Measurements from ENCODE around the gene NRGN.

The NRGN gene

DNA sequence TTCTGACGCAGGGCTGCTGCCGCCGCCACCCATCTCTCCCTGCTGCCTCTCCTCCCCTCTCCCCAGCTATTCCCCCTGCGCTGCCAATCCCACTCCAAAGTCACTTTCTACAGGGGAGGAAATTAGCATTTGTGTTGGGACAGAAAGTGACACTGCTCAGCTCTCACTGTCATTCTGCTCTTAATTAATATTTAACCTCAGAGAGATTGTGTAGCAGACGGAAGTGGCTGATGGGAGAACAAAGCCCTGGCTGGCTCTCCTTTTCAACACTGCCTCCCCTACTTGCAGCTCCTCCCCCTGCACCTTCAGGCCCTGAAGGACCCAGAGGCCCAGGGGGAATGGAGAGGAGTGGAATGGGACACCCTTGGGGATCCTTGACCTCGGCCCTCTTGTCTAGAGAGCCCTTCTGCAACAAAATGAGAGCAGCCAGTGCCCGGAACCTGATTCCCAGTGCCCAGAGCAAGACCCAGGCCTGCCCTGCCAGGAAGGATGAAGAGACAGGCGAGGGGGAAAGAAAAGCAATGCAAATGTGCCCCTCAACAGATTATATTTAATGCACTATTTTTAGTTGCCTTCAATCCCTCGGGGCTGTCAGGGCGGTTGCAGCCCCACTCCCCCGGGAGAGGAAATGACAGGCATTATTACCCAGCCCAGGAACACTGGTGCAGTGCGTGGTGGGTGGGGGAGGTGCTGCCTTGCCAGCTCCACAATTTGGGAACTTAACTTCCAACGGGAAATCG is 14.6 kb upstream of the NRGN start:
- Histone ChIP-seq H3K27ac (ENCODE audit: low read depth, low read length) (no peak overlapping the region), H3K4ac (ENCODE audit: low read depth, low read length) (no peak overlapping the region), H2BK12ac (ENCODE audit: low read length) (no peak overlapping the region), H3K9ac (ENCODE audit: low read length) (no peak overlapping the region), H4K91ac (ENCODE audit: low read depth, low read length) (no peak overlapping the region), H3K4me3 (ENCODE audit: low read depth, low read length) (no peak overlapping the region), H3K18ac (ENCODE audit: low read length) (no peak overlapping the region), H3K36me3 (ENCODE audit: control insufficient read depth in 1 of 2, insufficient read depth in 2 of 2, low read length in 2 of 2) (no peaks in the 10 kb centered on the region), H3K4me1 (ENCODE audit: control insufficient read depth in 1 of 2, insufficient read depth in 2 of 2, low read length in 2 of 2) (no peaks in the 10 kb centered on the region), H3K79me2 (ENCODE audit: control insufficient read depth, insufficient read depth, low read length, poor library complexity) (no peaks in the 10 kb centered on the region), H2AK5ac (ENCODE audit: low read length) (no peak overlapping the region), H3K9me3 (ENCODE audit: insufficient read depth, low read depth, low read length) (no peaks in the 10 kb centered on the region), H4K8ac (ENCODE audit: low read depth, low read length) (no peak overlapping the region), H4K12ac (ENCODE audit: low read depth, low read length) (no peak overlapping the region), H3K14ac (ENCODE audit: low read length) (no peak overlapping the region), H2BK120ac (ENCODE audit: insufficient read depth, low read length, poor library complexity) (no peak overlapping the region), H3K79me1 (ENCODE audit: low read length) (no peaks in the 10 kb centered on the region), H3K23ac (ENCODE audit: low read length) (no peak overlapping the region), H2BK5ac (ENCODE audit: low read depth, low read length, poor library complexity) (no peak overlapping the region), H2AFZ (ENCODE audit: insufficient read depth, low read length, poor library complexity) (no peak overlapping the region), H3K4me2 (ENCODE audit: low read length) (no peak overlapping the region), H3K27me3 (ENCODE audit: insufficient read depth, low read length) (peaks cover 8% of the 10 kb centered on the region)
- WGBS (ENCODE audit: extremely low coverage, insufficient coverage, insufficient read length), result no CpG with 5 or more reads among the region's 14 CpGs
- DNase-seq, result no peak

DNA sequence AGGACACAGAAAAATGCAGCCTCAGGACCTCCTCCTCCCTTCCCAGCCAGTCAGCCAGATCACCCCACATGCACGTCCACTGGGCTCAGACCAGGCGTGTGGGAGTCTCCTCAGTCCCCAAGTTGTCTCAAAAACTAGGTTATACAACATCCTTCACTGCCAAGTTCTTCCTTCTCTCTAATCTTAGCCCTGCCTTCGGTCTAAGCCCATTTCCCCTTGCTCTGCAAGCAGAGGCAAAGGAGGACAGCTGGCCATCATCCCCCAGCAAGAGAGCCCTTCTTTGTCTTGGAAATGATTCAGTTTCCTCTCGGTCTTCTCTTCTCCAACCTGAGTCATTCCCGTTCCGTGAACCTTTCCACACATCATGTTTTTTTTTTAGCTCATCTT is 14.0 kb upstream of the NRGN start:
- no peak overlapping the region for H2AFZ ChIP-seq (ENCODE audit: insufficient read depth, low read length, poor library complexity)
- no CpG with 5 or more reads among the region's 6 CpGs for WGBS (ENCODE audit: extremely low coverage, insufficient coverage, insufficient read length)
- H3K27ac ChIP-seq (ENCODE audit: low read depth, low read length), result no peak overlapping the region
- no peak overlapping the region for H3K14ac ChIP-seq (ENCODE audit: low read length)
- H3K79me1 ChIP-seq (ENCODE audit: low read length), result no peaks in the 10 kb centered on the region
- no peak overlapping the region for H2AK5ac ChIP-seq (ENCODE audit: low read length)
- H4K8ac ChIP-seq (ENCODE audit: low read depth, low read length), result no peak overlapping the region
- H4K12ac ChIP-seq (ENCODE audit: low read depth, low read length), result no peak overlapping the region
- no peak overlapping the region for H3K4ac ChIP-seq (ENCODE audit: low read depth, low read length)
- H2BK120ac ChIP-seq (ENCODE audit: insufficient read depth, low read length, poor library complexity), result no peak overlapping the region
- no peak overlapping the region for H3K9ac ChIP-seq (ENCODE audit: low read length)
- no peak overlapping the region for H3K4me2 ChIP-seq (ENCODE audit: low read length)
- H3K79me2 ChIP-seq (ENCODE audit: control insufficient read depth, insufficient read depth, low read length, poor library complexity), result no peaks in the 10 kb centered on the region
- no peaks in the 10 kb centered on the region for H3K9me3 ChIP-seq (ENCODE audit: insufficient read depth, low read depth, low read length)
- H3K18ac ChIP-seq (ENCODE audit: low read length), result no peak overlapping the region
- no peaks in the 10 kb centered on the region for H3K36me3 ChIP-seq (ENCODE audit: control insufficient read depth in 1 of 2, insufficient read depth in 2 of 2, low read length in 2 of 2)
- H3K4me3 ChIP-seq (ENCODE audit: low read depth, low read length), result no peak overlapping the region
- no peak overlapping the region for H2BK5ac ChIP-seq (ENCODE audit: low read depth, low read length, poor library complexity)
- H4K91ac ChIP-seq (ENCODE audit: low read depth, low read length), result no peak overlapping the region
- no peak overlapping the region for H2BK12ac ChIP-seq (ENCODE audit: low read length)
- peaks cover 8% of the 10 kb centered on the region for H3K27me3 ChIP-seq (ENCODE audit: insufficient read depth, low read length)
- no peak for DNase-seq
- no peak overlapping the region for H3K23ac ChIP-seq (ENCODE audit: low read length)
- no peaks in the 10 kb centered on the region for H3K4me1 ChIP-seq (ENCODE audit: control insufficient read depth in 1 of 2, insufficient read depth in 2 of 2, low read length in 2 of 2)

DNA sequence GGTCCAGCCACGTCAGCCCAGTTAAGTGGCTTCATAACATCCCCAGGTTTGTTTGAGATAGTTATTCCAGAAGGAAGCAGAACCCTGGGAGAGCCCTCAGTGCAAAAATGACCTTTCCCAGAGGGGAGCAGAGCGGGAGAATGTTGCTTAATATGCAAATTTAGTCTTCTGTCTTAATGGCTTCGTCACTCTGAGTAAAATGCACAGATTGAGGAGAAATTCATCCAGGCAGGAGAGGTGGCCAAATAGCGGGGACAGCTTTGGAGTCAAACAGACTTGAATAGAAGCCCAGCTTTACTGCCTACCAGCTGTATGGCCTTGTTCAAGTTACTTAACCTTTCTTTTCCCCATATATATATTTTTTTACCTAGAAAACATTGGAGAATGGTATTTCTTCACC is 12.3 kb upstream of the NRGN start:
- no CpG with 5 or more reads among the region's 4 CpGs for WGBS (ENCODE audit: extremely low coverage, insufficient coverage, insufficient read length)
- no peaks in the 10 kb centered on the region for H3K4me1 ChIP-seq (ENCODE audit: control insufficient read depth in 1 of 2, insufficient read depth in 2 of 2, low read length in 2 of 2)

DNA sequence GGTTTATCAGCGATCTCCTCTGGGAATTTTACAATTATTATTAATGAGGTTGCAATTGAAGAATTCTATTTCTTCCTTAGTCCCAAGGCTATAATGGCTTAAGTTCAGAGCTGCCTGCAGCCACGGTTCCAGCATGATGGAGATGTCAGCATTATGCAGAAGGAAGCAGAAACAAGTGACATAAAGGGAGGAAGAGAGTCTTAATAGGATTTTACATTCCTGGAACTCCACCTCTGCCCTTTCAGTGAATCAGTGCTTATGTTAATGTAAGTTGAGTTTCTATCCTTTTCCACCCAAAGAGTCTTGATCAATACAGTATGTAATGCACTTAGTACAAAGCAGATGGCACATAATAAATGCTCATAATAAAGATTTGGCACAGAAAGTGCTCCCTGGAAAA is 11.6 kb upstream of the NRGN start:
- no peak overlapping the region for H2AFZ ChIP-seq (ENCODE audit: insufficient read depth, low read length, poor library complexity)
- no peak overlapping the region for H3K9ac ChIP-seq (ENCODE audit: low read length)
- H4K12ac ChIP-seq (ENCODE audit: low read depth, low read length), result no peak overlapping the region
- no peaks in the 10 kb centered on the region for H3K79me2 ChIP-seq (ENCODE audit: control insufficient read depth, insufficient read depth, low read length, poor library complexity)
- H2BK120ac ChIP-seq (ENCODE audit: insufficient read depth, low read length, poor library complexity), result no peak overlapping the region
- H3K79me1 ChIP-seq (ENCODE audit: low read length), result no peaks in the 10 kb centered on the region
- H3K4me2 ChIP-seq (ENCODE audit: low read length), result no peak overlapping the region
- WGBS (ENCODE audit: extremely low coverage, insufficient coverage, insufficient read length), result no CpG with 5 or more reads among the region's 2 CpGs
- H2BK5ac ChIP-seq (ENCODE audit: low read depth, low read length, poor library complexity), result no peak overlapping the region
- no peak overlapping the region for H2AK5ac ChIP-seq (ENCODE audit: low read length)
- no peak overlapping the region for H4K91ac ChIP-seq (ENCODE audit: low read depth, low read length)
- H3K14ac ChIP-seq (ENCODE audit: low read length), result no peak overlapping the region
- H3K4ac ChIP-seq (ENCODE audit: low read depth, low read length), result no peak overlapping the region
- H4K8ac ChIP-seq (ENCODE audit: low read depth, low read length), result no peak overlapping the region
- H3K36me3 ChIP-seq (ENCODE audit: control insufficient read depth in 1 of 2, insufficient read depth in 2 of 2, low read length in 2 of 2), result no peaks in the 10 kb centered on the region
- no peak overlapping the region for H3K23ac ChIP-seq (ENCODE audit: low read length)
- no peaks in the 10 kb centered on the region for H3K4me1 ChIP-seq (ENCODE audit: control insufficient read depth in 1 of 2, insufficient read depth in 2 of 2, low read length in 2 of 2)
- H3K27ac ChIP-seq (ENCODE audit: low read depth, low read length), result no peak overlapping the region
- H3K4me3 ChIP-seq (ENCODE audit: low read depth, low read length), result no peak overlapping the region
- no peak for DNase-seq
- no peak overlapping the region for H2BK12ac ChIP-seq (ENCODE audit: low read length)
- H3K18ac ChIP-seq (ENCODE audit: low read length), result no peak overlapping the region
- peaks cover 2% of the 10 kb centered on the region for H3K27me3 ChIP-seq (ENCODE audit: insufficient read depth, low read length)
- H3K9me3 ChIP-seq (ENCODE audit: insufficient read depth, low read depth, low read length), result no peaks in the 10 kb centered on the region

More for the DNA sequence above, 12.3 kb upstream of the NRGN start:
- Histone ChIP-seq H3K9ac (ENCODE audit: low read length) (no peak overlapping the region), H3K9me3 (ENCODE audit: insufficient read depth, low read depth, low read length) (no peaks in the 10 kb centered on the region), H3K4me2 (ENCODE audit: low read length) (no peak overlapping the region), H2AFZ (ENCODE audit: insufficient read depth, low read length, poor library complexity) (no peak overlapping the region), H3K14ac (ENCODE audit: low read length) (no peak overlapping the region), H3K18ac (ENCODE audit: low read length) (no peak overlapping the region), H2BK120ac (ENCODE audit: insufficient read depth, low read length, poor library complexity) (no peak overlapping the region), H3K4me3 (ENCODE audit: low read depth, low read length) (no peak overlapping the region), H3K27ac (ENCODE audit: low read depth, low read length) (no peak overlapping the region), H2BK12ac (ENCODE audit: low read length) (no peak overlapping the region), H3K36me3 (ENCODE audit: control insufficient read depth in 1 of 2, insufficient read depth in 2 of 2, low read length in 2 of 2) (no peaks in the 10 kb centered on the region), H3K23ac (ENCODE audit: low read length) (no peak overlapping the region), H3K4ac (ENCODE audit: low read depth, low read length) (no peak overlapping the region), H2AK5ac (ENCODE audit: low read length) (no peak overlapping the region), H3K79me1 (ENCODE audit: low read length) (no peaks in the 10 kb centered on the region), H3K79me2 (ENCODE audit: control insufficient read depth, insufficient read depth, low read length, poor library complexity) (no peaks in the 10 kb centered on the region), H2BK5ac (ENCODE audit: low read depth, low read length, poor library complexity) (no peak overlapping the region), H4K12ac (ENCODE audit: low read depth, low read length) (no peak overlapping the region), H4K91ac (ENCODE audit: low read depth, low read length) (no peak overlapping the region), H4K8ac (ENCODE audit: low read depth, low read length) (no peak overlapping the region), H3K27me3 (ENCODE audit: insufficient read depth, low read length) (peaks cover 2% of the 10 kb centered on the region)
- DNase-seq, result no peak

Data from trophoblast cell (in vitro differentiated cells and primary cell).